GM18867 (cell line): ENCODE measurements around the gene MTHFD2.
"Not testable (repeated sequence)": the region's sequence is repeated elsewhere in the genome, so short reads cannot be mapped to it uniquely, and the experiment has no call there.

Experiments
- ATAC-seq: cut with Tn5 transposase; IDR thresholded peaks from one replicate; pipeline ENCODE4 v1.9.1; 2021; ENCODE audit warnings: mild to moderate bottlenecking, moderate library complexity; ENCODE audit not compliant: unreplicated experiment

The MTHFD2 gene

GRCh38 chr2:74198461-74199274 is at the start of gene MTHFD2:
MTHFD2 (plus strand) TSS chr2:74198615; CDS start chr2:74198642, 27 bp downstream.
- peak; percentile 88 for ATAC-seq

DNA sequence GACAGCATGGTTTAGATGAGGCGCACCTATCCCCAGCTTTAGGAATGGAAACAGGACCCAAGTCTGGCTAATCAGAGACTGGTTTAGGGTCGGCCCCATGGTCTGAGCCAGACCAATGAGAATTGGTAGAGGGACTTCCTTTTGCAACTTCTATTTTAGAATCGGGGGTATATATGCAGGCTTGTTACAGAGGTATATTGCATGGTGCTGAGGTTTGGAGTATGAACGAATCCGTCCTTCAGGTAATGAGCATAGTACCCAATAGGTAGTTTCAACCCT is 49.2 kb upstream of the MTHFD2 start:
- ATAC-seq = no peak

DNA sequence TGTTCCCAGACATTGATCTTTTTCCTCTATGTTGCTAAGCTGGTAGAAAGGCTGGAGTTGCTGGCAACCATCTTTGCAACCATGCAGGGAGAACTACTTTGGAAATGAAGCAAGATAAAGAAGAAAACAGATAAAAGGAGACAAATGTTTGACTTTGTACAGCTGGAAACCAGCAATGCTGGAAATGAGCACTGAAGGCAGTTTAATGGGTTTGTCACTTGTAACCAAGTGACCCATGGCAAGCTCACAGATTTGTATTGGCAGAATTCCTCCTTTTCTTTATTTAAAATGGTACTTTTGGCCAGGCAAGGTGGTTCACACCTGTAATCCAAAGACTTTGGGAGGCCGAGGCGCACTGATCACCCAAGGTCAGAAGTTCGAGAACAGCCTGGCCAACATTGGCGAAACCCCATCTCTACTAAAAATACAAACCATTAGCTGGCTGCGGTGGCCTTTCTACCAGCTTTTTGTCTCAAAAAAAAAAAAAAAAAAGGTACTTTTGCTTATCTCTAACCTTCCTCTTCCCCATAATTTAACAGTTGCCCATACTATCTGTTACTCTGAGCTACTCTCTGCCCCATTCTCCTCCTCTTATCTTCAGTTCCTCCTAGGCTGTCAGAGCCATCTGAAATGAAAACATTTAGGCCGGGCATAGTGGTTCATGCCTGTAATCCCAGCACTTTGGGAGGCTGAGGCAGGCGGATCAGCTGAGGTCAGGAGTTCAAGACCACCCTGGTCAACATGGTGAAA is 48.7 kb upstream of the MTHFD2 start:
- no peak for ATAC-seq

DNA sequence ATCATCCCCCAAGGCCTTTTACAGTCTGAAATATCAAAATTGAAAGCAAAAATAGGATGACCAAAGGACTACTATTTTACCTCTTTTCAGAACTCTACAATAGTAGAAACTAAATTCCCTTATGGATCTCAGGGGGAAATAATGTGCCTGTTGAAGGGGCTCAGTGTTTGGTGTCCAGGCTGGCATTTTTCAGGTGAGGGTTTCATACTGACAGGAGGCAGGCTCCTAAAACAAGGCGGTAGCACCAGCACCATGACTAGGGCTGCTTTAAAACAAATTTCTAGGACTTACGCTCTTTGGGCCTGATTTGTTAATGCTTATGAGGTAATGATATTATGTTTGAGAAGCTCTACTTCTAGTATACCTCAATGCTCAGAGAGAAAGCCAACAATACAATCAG is 45.5 kb upstream of the MTHFD2 start:
- ATAC-seq = no peak

- no peak for ATAC-seq
Measured at GRCh38 chr2:74155830-74156229, 42.6 kb upstream of the MTHFD2 start.

DNA sequence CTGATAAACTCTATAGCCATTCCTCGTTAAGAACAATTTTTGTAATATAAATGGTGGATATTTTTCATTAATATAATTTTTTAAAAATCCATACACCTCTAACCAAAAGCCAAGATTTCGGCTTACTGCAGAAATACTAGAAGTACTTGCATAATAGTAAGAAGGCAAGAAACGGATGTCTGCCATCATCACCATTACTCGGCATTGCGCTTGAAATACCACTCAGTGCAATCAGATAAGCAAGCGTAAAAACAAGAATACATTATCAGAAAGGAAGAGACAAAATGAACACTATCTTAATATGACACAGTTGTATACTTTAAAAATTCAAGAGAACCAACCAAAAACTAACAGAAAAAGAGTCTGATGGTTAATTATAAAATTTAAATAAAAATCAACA is 35.5 kb upstream of the MTHFD2 start:
- ATAC-seq = no peak

DNA sequence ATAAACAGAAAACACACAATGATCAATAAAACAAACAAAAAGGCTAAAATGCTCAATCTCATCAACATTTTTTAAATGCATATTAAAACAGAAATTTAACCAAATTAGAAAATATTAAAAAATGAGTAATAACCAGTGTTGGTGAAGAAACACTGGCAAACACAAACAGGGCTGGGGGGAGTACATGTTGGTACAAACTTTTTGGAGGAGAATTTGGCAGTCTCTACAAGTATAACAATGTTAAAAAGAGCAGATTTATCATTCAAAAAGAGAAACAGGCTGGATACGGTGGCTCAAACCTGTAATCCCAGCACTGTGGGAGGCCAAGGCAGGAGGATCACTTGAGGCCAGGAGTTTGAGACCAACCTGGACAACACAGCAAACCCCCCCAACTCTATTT is 33.7 kb upstream of the MTHFD2 start:
- no peak for ATAC-seq

- ATAC-seq = no peak
Measured at GRCh38 chr2:74168739-74169138, 29.7 kb upstream of the MTHFD2 start.

DNA sequence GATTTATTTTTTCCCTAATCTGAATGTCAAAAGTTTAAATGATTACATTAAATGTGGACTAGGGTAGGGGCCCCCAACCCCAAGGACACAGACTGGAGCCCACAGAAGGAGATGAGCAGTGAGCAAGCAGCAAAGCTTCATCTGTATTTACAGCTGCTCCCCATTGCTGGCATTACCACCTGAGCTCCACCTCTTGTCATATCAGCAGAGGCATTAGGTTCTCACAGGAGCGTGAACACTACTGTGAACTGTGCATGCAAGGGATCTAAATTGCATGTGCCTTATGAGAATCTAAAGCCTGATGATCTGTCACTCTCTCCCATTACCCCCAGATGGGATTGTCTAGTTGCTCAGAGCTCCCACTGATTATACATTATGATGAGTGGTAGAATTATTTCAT is 23.5 kb upstream of the MTHFD2 start:
- no peak for ATAC-seq

- no peak for ATAC-seq
Measured at GRCh38 chr2:74177696-74178095, 20.7 kb upstream of the MTHFD2 start.

DNA sequence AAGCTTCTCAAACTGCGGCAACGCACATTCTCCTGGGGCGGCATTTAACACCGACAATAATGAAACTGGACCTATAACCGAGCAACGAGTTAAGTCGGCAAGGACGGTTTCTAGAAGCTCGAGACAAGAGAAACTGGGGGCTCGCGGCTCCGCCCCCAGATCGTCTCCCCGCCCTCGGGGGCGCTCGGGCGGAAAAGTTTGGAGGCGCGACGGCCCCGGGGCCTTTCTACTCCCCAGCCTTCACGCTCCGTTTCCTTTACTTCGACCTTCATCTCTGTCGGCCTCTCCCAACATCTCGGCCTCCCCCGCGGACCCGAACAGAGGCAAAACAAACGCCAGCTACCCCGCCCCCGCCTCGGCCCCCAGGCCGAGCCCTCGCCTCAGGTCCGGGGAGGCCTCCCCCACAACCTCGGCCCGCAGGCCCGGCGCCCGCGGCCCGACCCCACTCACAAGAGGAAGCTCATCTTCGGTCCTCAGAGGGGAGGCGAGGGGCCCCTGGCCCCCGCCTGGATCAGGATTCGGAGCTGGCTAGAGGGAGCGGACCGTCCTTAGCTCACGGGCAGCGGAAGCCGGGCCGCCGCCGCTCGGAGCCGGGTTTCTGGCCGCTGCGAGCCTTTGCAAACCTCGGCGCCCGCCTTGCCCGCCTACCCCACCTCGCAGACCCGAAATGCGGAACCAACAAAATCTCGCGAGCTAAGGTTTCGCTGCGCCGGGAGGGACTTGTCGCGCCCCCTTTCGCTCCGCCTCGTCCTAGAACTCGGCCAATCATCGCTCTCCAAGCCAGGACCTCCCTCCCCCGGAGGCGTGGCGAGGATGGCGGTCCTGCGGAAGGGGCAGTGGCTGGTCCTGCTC is 20.0 kb upstream of the MTHFD2 start, which contains the start of gene MOB1A:
Gene MOB1A, minus strand, starts transcription at position 669 of the 852 bp plus-strand sequence. Its CDS starts 205 bp downstream, at position 464.
- ATAC-seq = peak; percentile 83

- peak; percentile 10 for ATAC-seq
Measured at GRCh38 chr2:74179063-74179865, 19.2 kb upstream of the MTHFD2 start.

- ATAC-seq = peak; percentile 28
Measured at GRCh38 chr2:74181739-74182138, 16.7 kb upstream of the MTHFD2 start.

DNA sequence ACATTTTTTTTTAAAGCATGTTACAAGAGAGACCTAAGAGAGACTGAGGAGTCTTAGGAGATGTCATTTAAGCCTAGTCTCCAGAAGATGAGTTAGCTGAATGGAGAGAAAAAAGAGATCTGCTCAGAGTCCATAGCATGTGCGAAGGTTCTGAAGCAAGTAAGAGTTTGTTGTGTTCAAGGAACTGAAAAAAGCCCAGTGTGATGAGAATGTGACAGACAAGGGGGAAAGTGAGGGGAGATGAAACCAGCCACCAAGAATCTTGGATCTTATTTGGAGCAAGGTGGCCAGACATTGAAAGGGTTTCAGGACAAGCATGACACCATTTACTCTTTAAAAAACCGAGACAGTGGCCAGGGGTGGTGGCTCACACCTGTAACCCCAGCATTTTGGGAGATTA is 14.5 kb upstream of the MTHFD2 start:
- no peak for ATAC-seq

- ATAC-seq = peak; percentile 56
Measured at GRCh38 chr2:74186038-74186437, 12.4 kb upstream of the MTHFD2 start.

DNA sequence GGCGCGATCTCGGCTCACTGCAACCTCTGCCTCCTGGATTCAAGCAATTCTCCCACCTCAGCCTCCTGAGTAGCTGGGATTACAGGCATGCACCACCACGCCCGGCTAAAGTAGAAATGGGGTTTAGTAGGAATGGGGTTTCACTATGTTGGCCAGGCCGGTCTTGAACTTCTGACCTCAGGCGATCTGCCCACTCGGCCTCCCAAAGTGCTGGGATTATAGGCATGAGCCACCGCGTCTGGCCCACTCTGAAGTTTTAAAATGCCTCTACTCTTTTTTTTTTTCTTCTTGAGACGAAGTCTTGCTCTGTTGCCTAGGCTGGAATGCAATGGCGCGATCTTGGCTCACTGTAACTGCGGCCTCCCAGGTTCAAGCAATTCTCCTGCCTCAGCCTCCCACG is 11.7 kb upstream of the MTHFD2 start:
- ATAC-seq = not testable (repeated sequence)

GRCh38 chr2:74188018-74188601 is 10.3 kb upstream of the MTHFD2 start:
- no peak for ATAC-seq

GRCh38 chr2:74188696-74189095 is 9.7 kb upstream of the MTHFD2 start:
- ATAC-seq = no peak

- no peak for ATAC-seq
Measured at GRCh38 chr2:74191596-74192380, 6.6 kb upstream of the MTHFD2 start.
